IPS-18c (cell line): ENCODE data around the gene FHOD3.

Source experiments
- H3K4me3 ChIP-seq: 2 replicates; pipeline ENCODE4 v1.7.0; 2013; ENCODE audit warnings: low read depth, mild to moderate bottlenecking, low read length, moderate library complexity; ENCODE audit not compliant: insufficient read depth
- H3K9me3 ChIP-seq: one replicate; pipeline ENCODE4 v1.6.1; 2013; ENCODE audit warnings: mild to moderate bottlenecking, low read length, moderate library complexity; ENCODE audit not compliant: control insufficient read depth, insufficient read depth

The FHOD3 gene

DNA sequence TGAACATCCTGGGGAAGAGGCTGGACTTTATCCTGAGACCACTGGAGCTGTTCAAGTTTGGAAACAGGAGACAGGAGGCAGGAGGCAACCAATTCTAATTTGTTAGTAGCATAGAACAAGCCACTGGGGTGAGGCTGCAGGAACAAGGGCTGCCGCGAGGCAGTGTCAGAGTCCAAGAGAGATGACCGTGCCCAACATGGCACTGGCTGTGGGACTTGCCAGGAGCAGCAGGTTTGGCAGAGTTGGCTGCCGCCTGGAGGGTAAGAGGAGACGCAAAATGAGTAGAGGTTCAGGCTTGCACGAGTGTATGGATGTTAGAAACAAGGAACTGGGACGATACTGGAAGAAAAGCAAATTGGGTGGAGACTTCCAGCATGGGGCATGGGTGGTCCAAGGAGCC lies 362.8 kb downstream of the FHOD3 start:
- H3K9me3 ChIP-seq: no peaks in the 10 kb centered on the region

DNA sequence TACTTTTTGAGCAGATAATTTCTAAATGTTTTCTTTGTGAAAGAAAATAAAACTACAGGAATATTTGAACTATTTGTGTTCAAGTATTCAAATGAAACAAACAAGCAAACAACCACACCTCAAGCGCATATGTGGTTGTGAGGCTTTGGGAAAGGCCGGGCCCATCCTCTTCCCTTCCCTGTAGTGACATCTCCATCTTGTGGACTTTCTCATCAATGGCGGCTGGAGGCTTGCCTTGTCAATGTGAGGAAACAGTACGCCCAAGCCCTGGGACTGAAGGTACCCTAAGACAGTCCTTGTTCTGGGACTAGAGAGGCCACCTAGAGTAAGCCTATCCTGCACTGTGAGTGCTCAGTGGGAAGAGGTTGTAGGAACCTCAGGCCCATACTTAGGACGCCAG lies 364.5 kb downstream of the FHOD3 start:
- H3K4me3 ChIP-seq: no peak overlapping the region

More for the DNA sequence above, 362.8 kb downstream of the FHOD3 start:
- H3K4me3 ChIP-seq: no peak overlapping the region

GRCh38 chr18:36663312-36663711 lies 365.8 kb downstream of the FHOD3 start:
- no peaks in the 10 kb centered on the region for H3K9me3 ChIP-seq
- H3K4me3 ChIP-seq: no peak overlapping the region

More for the DNA sequence above, 364.5 kb downstream of the FHOD3 start:
- no peaks in the 10 kb centered on the region for H3K9me3 ChIP-seq

DNA sequence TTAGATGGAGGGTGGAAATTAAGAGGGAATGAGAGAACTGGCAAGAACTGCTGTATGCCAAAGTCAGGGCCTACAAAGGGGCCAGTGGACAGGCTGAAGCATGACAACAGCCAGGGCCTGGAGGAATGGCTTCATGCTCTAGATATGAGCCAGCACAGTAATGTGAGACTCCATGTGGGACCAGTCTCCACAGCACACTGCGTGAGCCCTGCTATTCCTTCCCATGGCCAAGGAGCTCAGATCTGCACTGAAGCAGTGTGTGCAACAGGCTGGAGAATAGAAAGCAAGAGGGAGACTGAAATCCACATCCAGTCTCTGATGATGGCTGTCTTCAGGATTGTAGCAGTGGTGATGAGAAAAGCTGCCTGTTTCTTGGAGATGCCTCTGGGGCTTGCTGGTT lies 368.4 kb downstream of the FHOD3 start:
- no peak overlapping the region for H3K4me3 ChIP-seq

DNA sequence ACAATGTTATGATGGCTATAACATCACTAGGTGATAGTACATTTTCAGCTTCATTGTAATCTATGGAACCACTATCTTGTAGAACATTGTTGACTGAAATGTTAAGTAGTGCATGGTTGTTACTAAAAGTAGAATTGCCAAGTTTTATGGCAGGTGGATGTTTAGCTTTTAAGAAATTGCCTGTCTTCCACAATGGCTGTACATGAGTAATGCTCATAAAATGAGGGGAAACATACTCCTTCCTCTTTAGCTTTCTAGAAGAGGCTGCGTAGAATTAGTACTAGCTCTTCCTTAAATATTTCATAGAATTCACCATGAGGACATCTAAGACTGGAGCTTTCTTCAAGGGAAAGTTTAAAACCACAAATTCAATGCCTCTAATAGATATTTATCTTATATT lies 370.3 kb downstream of the FHOD3 start:
- H3K9me3 ChIP-seq: no peaks in the 10 kb centered on the region
- H3K4me3 ChIP-seq: no peak overlapping the region

More for the DNA sequence above, 368.4 kb downstream of the FHOD3 start:
- H3K9me3 ChIP-seq: no peaks in the 10 kb centered on the region

DNA sequence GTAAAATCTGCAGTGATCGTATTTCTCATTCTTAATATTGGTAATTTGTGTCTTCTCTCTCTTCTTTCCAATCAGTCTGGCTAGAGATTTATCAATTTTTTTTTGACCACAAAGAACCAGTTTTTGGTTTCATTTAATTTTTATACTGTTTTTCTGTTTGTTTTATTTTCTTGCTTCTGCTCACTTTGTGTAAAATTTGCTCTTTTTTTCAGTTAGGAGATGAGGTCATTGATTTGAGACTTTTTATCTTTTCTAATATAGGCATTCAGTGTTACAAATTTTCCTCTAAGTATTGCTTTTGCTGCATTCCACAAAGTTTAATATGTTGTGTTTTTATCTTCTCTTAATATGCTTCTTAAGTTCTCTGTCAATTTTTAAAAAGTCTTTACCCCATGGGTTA lies 370.8 kb downstream of the FHOD3 start:
- Histone ChIP-seq H3K4me3 (no peak overlapping the region), H3K9me3 (no peaks in the 10 kb centered on the region)

DNA sequence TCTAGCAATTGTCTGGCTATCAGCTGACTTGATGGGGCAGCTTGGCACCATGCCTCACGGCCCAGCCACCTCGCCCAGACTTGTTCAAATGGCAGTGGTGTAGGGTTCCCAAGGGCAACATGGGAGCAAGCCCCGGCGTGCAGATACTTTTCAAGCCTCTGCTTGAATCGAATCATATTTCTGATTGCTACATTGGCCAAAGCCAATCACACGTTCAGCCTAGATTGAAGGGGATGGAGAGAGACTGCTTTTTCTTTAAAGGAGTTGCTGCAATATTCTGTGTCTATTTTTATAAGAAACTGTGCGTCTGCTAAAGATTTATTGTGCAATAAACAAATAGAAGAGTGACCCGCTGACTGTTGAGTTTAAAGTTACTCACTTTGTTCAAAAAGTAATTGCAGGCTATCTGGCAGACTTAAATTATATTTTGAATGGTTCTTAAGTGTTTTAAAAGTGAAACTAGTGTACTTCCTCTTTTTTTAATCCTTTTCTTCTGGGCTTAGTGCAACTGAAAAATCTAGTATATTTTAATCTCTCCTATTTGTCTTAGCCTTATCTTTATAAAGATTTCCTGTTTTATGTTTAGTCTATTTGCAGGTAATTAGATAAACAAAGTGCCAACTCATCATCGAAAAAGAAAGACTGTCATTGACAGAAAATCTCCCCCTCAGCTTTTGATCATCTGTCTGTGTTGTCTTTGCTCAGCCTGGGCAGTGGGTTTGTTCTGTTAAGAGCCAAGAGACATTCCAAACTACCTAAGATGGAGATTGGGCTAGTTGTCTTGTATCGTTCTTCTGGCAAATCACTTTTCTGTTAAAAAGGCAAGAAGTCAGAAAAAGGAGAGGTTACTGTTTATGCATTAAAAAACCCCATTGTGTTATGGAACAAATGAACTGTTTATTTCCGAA lies 375.2 kb downstream of the FHOD3 start:
- Histone ChIP-seq H3K4me3 (no peak overlapping the region), H3K9me3 (no peaks in the 10 kb centered on the region)

GRCh38 chr18:36673452-36673851 lies 375.9 kb downstream of the FHOD3 start:
- Histone ChIP-seq H3K9me3 (no peaks in the 10 kb centered on the region), H3K4me3 (no peak overlapping the region)

GRCh38 chr18:36675076-36675475 lies 377.6 kb downstream of the FHOD3 start:
- no peaks in the 10 kb centered on the region for H3K9me3 ChIP-seq
- H3K4me3 ChIP-seq: no peak overlapping the region

DNA sequence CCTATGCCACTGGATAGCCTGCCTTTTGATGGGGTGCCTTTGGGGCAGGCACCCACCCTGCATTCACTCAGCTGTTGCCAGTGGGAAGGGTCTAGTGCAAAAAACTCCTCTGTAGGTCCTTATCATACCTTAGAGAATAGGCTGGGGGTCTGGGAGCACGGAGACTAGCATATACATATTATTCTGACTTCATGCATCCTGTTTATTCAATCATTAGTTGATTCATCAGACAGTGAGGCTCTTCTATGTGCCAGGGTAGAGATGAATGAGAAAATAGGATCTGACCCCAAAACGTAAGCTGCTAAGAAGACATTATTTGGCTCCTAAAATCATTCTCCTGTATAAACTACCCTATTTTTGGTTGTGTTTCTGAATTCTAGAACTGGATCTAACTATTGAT lies 378.0 kb downstream of the FHOD3 start:
- no peaks in the 10 kb centered on the region for H3K9me3 ChIP-seq
- H3K4me3 ChIP-seq: no peak overlapping the region

DNA sequence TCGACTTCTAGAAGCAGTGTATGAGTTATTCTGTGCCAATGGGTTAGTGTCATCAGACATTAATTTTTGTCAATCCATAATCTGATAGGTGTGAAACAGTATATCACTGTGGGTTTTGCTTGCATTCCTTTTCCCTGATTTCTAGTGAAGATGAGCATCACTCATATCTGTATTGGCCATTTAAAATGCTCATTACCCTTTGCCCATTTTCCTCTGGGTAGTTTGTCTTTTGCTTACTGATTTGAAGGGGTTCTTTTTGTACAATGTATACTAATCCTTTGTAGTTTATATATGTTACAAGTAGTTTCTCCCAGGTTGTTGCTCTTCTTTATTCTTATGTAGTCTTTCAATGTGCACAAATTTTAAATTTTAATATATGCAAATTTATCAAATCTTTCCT lies 379.1 kb downstream of the FHOD3 start:
- Histone ChIP-seq H3K9me3 (no peaks in the 10 kb centered on the region), H3K4me3 (no peak overlapping the region)

GRCh38 chr18:36680042-36680441 lies 382.5 kb downstream of the FHOD3 start:
- Histone ChIP-seq H3K4me3 (no peak overlapping the region), H3K9me3 (no peaks in the 10 kb centered on the region)

- Histone ChIP-seq H3K9me3 (no peaks in the 10 kb centered on the region), H3K4me3 (no peak overlapping the region)
These were observed 388.1 kb downstream of the FHOD3 start for GRCh38 chr18:36685580-36685979.

- Histone ChIP-seq H3K9me3 (no peaks in the 10 kb centered on the region), H3K4me3 (no peak overlapping the region)
These were observed 390.8 kb downstream of the FHOD3 start for GRCh38 chr18:36688020-36688965.

DNA sequence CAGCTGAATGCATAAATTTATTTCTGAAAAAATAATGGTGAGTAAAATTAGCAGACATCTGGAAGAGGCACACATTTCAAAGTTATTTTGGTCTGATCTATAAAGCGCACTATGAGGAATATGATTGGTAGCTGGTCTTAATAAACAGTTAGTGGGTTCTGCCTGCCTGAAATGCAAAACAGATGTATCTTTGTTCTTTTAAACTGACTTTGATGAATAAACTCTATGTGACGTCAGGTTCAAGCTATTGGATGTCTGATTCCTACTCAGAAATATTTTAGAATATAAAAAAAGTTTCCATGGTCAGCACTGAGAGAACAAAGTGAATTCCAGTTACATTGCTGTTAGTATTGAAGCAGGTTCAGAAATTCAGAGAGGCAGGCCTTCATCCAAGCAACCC lies 394.9 kb downstream of the FHOD3 start:
- Histone ChIP-seq H3K9me3 (no peaks in the 10 kb centered on the region), H3K4me3 (no peak overlapping the region)

DNA sequence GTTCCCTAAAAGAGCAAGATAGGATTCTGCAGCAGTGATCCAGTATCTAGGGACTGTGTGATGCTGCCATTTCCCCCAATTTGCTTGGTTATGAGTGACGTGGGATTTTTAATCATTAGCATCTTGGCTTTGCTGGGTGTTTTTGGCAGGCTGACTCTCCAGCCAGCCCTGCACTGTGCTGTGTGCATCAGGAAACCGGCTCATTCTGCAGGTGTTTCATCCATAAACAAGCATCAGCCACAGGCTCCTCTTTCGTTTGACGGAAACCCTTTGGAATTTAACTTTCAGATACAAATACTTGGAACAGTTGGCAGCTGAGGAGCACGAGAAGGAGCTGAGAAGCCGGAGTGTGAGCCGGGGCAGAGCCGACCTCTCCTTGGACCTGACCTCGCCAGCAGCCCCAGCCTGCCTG lies 395.4 kb downstream of the FHOD3 start:
- no peak overlapping the region for H3K4me3 ChIP-seq
- no peaks in the 10 kb centered on the region for H3K9me3 ChIP-seq

DNA sequence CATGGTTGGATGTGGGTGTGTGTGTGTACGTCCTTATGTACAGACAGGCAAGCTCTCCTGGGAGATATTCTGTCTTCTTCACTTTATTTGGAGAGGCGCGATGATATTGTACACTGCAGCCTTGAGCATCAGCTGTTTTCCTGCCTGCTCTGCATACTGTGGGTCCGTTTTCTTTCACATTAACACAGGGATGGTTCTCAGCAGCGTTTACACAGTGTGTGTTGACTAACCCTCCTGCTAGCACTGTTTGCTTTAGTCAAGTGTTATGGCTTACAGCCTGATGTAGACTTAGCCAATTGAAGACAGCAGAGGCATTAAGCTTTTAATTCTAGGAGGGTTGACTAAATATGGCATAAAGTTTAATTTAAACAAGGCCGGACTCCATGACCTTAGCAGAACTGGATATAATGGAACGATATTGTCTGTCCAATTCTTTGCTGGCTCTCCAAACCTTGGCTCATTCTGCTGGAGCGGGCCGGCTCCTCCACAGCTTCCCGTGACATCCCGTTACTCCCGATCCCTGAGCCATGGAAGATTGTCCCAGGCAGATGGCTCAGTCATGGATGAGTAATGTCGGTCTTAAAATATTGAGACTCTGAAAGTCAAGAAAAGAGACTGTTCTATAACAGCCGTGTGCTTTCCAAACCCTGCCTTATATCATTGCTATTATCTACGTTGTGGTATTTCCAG lies 396.6 kb downstream of the FHOD3 start:
- H3K9me3 ChIP-seq: no peaks in the 10 kb centered on the region
- no peak overlapping the region for H3K4me3 ChIP-seq
